ENCODE results near the gene TCHHL1. TPM values are rescaled to one million over a fixed set of nuclear protein-coding genes. Genes with fewer than 3 reads are reported as not detected.
A peak's percentile ranks its signal among the peaks of the same experiment; 100 is the strongest.

TCHHL1 gene
- total RNA-seq, 2 donors from 2014 or later = not detected

DNA sequence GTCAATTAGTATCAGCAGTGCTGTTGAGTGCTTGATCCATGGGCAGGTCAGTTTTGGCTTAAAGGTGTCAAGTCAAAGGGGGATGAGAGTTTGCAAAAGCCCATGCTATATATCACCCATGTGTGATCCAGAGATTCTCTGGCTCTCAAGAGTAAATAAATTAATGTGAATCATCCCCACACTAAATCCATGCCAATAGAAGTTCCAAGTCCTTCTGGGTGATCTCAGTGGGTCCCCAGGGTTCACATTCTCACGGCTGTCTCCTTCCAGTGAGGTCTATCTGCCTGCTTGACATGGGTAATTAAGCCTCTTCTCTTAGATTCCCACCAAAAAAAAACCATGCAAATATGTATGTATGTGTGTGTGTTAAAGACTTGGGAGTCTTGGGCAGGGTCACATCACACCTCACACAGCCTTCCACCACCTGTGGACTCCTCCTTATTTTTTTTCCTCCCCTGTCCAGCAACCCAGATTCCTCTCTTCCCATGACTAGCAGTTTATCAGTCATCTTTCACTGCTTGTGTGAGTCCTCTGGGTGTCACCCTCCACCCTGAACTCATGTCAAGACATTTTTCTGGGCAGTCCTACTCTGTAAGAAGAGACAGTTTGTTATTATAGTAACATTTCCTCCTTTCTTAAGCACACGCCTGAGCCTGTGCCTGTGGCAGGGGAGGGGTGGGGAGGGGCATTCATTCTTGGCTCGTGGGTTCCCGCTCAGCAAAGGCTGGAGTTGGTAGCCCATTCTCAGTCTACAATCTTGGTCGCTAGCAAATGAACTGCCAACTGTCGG, 37.8 kb downstream of the TCHHL1 start:
- H3K36me3 ChIP-seq = no peaks in the 10 kb centered on the region
- DNase-seq = no peak
- no peaks in the 10 kb centered on the region for H3K9me3 ChIP-seq
- H3K9ac ChIP-seq (ENCODE audit: low read depth in 2 of 2, low read length in 2 of 2) = no peak overlapping the region
- no peak overlapping the region for H3K27ac ChIP-seq
- intact Hi-C loops (cut with DNase I) = loop anchor here (5.0 to 10.0 kb wide), 2 partner anchors 294 to 406 kb away; no protein-coding TSS in a partner anchor
- H3K27me3 ChIP-seq = no peaks in the 10 kb centered on the region
- peaks cover 5% of the 10 kb centered on the region for H3K4me1 ChIP-seq
- no peak overlapping the region for H3K4me3 ChIP-seq
- TF ChIP-seq, protein P1, sequence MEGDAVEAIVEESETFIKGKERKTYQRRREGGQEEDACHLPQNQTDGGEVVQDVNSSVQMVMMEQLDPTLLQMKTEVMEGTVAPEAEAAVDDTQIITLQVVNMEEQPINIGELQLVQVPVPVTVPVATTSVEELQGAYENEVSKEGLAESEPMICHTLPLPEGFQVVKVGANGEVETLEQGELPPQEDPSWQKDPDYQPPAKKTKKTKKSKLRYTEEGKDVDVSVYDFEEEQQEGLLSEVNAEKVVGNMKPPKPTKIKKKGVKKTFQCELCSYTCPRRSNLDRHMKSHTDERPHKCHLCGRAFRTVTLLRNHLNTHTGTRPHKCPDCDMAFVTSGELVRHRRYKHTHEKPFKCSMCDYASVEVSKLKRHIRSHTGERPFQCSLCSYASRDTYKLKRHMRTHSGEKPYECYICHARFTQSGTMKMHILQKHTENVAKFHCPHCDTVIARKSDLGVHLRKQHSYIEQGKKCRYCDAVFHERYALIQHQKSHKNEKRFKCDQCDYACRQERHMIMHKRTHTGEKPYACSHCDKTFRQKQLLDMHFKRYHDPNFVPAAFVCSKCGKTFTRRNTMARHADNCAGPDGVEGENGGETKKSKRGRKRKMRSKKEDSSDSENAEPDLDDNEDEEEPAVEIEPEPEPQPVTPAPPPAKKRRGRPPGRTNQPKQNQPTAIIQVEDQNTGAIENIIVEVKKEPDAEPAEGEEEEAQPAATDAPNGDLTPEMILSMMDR (IDR thresholded peaks at IDR 0.05) = no peak

DNA sequence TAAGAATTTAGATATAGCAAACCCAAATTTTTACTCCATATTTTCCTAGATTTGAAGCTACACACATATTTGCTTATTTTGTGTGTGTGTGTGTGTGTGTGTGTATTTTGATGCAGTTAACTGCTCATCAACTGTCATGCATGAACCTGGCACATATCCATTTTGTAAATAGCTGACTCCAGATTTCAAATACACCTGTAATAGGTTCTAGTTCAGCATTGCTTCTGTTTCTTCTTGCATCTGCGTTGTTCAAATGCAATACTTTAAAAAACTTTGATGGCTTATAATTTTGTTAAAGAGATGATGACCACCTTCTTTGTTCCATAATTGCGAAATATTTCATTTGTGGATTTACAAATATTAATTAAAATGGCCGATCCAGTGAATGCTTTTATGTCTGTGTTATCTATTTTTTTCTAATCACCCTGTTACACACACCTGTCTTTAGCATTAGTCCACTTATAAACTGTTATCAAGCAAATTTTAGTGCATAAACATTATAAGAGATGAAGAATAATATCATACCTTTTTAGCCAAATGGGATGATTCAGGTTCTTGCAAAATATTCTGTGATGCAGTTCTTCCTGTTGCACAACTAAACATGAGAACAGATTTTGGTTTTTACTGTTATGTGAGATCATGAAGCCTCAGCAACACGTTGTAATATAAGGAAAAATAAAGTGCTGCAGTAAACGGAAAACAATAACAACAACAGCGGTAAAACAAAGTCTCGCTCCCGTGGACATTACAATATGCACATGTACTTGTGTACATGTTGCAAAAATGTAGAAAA, 39.4 kb downstream of the TCHHL1 start:
- no peak overlapping the region for H3K9ac ChIP-seq (ENCODE audit: low read depth in 2 of 2, low read length in 2 of 2)
- H3K4me1 ChIP-seq = peaks cover 5% of the 10 kb centered on the region
- no peaks in the 10 kb centered on the region for H3K27me3 ChIP-seq
- H3K27ac ChIP-seq = peak overlapping the region; percentile 96
- H3K4me3 ChIP-seq = no peak overlapping the region
- intact Hi-C loops (cut with DNase I) = loop anchor here (5.0 to 10.0 kb wide), 2 partner anchors 295 to 408 kb away; no protein-coding TSS in a partner anchor
- no peak for DNase-seq
- no peaks in the 10 kb centered on the region for H3K36me3 ChIP-seq
- no peaks in the 10 kb centered on the region for H3K9me3 ChIP-seq
- TF ChIP-seq, protein P1 (IDR thresholded peaks at IDR 0.05) = no peak

DNA sequence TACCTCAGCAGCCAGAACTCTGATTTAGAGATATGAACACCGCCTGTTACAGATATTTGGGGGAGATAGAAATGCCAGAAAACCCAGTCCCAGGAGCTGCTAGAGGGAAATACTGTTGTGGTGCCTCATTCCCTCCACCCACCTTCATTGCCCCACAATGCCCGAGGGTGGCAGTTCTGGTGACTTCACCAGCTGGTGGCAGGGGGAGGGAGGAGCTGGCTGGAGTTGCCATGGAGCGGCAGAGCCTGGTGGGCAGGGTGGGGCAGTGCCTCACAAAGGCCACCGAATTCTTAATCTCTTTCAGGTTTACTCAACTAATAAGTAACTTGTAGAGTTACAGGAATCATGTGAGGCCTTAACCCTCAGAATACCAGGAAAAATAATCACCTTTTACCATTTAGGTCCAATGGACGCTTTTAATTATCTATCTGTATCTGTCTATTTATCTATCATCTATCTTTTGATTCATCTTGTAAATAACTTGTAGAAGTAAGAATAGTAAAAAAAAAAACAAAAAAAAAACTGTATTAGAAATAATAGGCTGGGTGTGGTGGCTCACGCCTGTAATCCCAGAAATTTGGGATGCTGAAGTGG, 40.4 kb downstream of the TCHHL1 start:
- TF ChIP-seq, protein P1 (IDR thresholded peaks at IDR 0.05) = no peak

DNA sequence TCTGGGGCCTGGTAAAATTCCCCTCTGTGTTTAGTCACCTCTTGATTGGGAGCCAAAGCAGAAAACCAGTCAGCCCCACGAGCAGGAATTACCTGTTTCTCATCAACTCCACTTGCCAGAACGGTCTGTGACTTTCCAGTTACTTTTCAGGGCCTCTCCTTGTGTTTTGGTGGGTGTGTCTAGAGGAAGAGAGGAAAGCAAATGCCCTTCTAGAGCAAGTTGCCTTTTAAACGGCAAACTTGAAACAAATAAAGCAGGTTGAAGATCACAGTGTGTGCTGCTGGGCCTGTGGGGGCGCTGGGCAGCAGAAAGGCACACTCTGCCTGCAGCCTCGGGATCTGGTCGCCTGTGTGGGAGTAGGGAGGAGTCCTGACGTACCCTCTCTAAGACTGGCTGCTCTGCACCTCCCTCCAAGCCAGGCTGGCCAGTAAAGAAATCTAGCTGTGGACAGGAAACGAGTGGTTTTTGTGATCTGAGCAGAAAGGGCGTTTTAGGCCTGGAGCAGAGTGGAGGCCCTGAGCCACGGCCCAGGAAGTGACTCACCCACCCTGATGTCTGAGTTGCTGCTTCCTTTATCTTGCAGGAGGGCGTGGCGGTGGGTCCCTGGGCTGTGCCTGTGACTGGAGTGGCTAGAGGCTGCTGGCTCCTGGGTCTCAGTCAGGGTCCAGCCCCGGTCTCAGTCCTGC, 41.0 kb downstream of the TCHHL1 start:
- no peaks in the 10 kb centered on the region for H3K9me3 ChIP-seq
- TF ChIP-seq, protein P1 (IDR thresholded peaks at IDR 0.05) = peak; percentile 39
- H3K4me3 ChIP-seq = peak overlapping the region; percentile 6
- H3K27me3 ChIP-seq = no peaks in the 10 kb centered on the region
- peaks cover 5% of the 10 kb centered on the region for H3K4me1 ChIP-seq
- peak; percentile 92 for DNase-seq
- H3K27ac ChIP-seq = peak overlapping the region; percentile 96
- H3K36me3 ChIP-seq = no peaks in the 10 kb centered on the region
- peak overlapping the region; percentile 64 to 81 for H3K9ac ChIP-seq (ENCODE audit: low read depth in 2 of 2, low read length in 2 of 2)
- intact Hi-C loops (cut with DNase I) = no loop called here

More for the DNA sequence above, 40.4 kb downstream of the TCHHL1 start:
- peak; percentile 86 for DNase-seq
- peak overlapping the region; percentile 96 for H3K27ac ChIP-seq
- H3K4me3 ChIP-seq = no peak overlapping the region
- H3K9ac ChIP-seq (ENCODE audit: low read depth in 2 of 2, low read length in 2 of 2) = peak overlapping the region; percentile 64 to 81
- H3K9me3 ChIP-seq = no peaks in the 10 kb centered on the region
- peaks cover 5% of the 10 kb centered on the region for H3K4me1 ChIP-seq
- no peaks in the 10 kb centered on the region for H3K27me3 ChIP-seq
- intact Hi-C loops (cut with DNase I) = no loop called here
- H3K36me3 ChIP-seq = no peaks in the 10 kb centered on the region

DNA sequence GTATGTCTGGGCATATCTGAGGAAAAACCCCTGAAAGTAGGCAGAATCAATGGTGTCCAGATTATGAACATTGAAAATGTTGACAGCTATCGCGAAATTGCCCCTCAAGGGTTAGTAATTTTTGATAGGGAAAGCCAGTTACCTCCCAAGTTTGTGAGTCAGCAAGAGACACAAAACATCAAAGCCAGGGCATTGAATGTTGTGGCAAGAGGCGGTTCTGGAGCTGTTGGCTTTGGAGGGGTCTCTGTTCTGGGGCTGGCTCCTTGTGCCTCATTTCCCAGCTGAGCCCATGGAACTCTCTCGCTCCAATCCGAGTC, 41.5 kb downstream of the TCHHL1 start:
- peak overlapping the region; percentile 6 for H3K4me3 ChIP-seq
- H3K27me3 ChIP-seq = no peaks in the 10 kb centered on the region
- peak overlapping the region; percentile 96 for H3K27ac ChIP-seq
- no peak for DNase-seq
- intact Hi-C loops (cut with DNase I) = no loop called here
- peaks cover 5% of the 10 kb centered on the region for H3K4me1 ChIP-seq
- no peaks in the 10 kb centered on the region for H3K9me3 ChIP-seq
- peak overlapping the region; percentile 64 to 81 for H3K9ac ChIP-seq (ENCODE audit: low read depth in 2 of 2, low read length in 2 of 2)
- TF ChIP-seq, protein P1 (IDR thresholded peaks at IDR 0.05) = no peak
- H3K36me3 ChIP-seq = no peaks in the 10 kb centered on the region

Data from colonic mucosa (tissue), 4 donors.